Left ventricle myocardium inferior (tissue), 1 donor: Measurements from ENCODE around the gene SLC44A5. TPM values are rescaled to one million over a fixed set of nuclear protein-coding genes. Genes with fewer than 3 reads are reported as not detected.
"Not testable (repeated sequence)": the region's sequence is repeated elsewhere in the genome, so short reads cannot be mapped to it uniquely, and the experiment has no call there.

Experiments
- DNase-seq: peaks from one replicate; pipeline ENCODE4 v3.0.0-alpha.2; 2020
- H3K27ac ChIP-seq: fragments of 200-600 bp; replicated peaks from 2 replicates; pipeline ENCODE4 v1.8.0; 2021
- H3K27me3 ChIP-seq: fragments of 200-600 bp; 2 replicates; pipeline ENCODE4 v1.8.0; 2021; ENCODE audit warnings: low read depth
- H3K36me3 ChIP-seq: fragments of 200-600 bp; 2 replicates; pipeline ENCODE4 v1.8.0; 2021
- H3K4me1 ChIP-seq: fragments of 200-600 bp; 2 replicates; pipeline ENCODE4 v1.8.0; 2021
- H3K4me3 ChIP-seq: fragments of 200-600 bp; 2 replicates; pipeline ENCODE4 v1.8.0; 2021; ENCODE audit warnings: mild to moderate bottlenecking, moderate library complexity
- H3K9me3 ChIP-seq: fragments of 200-600 bp; replicated peaks from 2 replicates; pipeline ENCODE4 v1.8.0; 2021
- intact Hi-C: fragments of 100-400 bp; cut with micrococcal nuclease; formaldehyde crosslinking; loops from one replicate; pipeline ENCODE4 v1.11.0; 2022
- total RNA-seq: library from RNA; stranded (reverse); fragmentation: NEBNext Ultra II Directional; extraction: Animal tissue kit (Norgen Biotek cat#: 25700); gene quantifications from one replicate; pipeline ENCODE4 v1.2.1, GENCODE V29; 2021
- TF ChIP-seq, protein P1 (sequence below): fragments of 200-600 bp; IDR thresholded peaks from 2 replicates; pipeline ENCODE4 v1.8.0; 2021; ENCODE audit warnings: antibody characterized with exemption, mild to moderate bottlenecking, borderline replicate concordance
- donor health status: DM: no; HTN: yes; CAD: no; lungs with severe emphysema.

Gene SLC44A5
- total RNA-seq, 1 donor from 2014 or later = 0.58 TPM

DNA sequence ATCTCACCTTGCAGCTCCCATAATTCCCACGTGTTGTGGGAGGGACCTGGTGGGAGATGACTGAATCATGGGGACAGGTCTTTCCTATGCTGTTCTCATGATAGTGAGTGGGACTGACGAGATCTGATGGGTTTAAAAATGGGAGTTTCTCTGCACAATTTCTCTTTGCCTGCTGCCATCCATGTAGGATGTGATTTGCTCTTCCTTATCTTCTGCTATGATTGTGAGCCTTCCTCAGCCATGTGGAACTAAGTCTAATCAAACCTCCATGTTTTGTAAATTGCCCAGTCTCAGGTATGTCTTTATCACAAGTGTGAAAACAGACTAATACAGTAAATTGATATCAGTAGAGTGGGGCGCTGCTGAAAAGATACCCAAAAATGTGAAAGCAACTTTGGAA, 195.7 kb downstream of the SLC44A5 start:
- TF ChIP-seq, protein P1, sequence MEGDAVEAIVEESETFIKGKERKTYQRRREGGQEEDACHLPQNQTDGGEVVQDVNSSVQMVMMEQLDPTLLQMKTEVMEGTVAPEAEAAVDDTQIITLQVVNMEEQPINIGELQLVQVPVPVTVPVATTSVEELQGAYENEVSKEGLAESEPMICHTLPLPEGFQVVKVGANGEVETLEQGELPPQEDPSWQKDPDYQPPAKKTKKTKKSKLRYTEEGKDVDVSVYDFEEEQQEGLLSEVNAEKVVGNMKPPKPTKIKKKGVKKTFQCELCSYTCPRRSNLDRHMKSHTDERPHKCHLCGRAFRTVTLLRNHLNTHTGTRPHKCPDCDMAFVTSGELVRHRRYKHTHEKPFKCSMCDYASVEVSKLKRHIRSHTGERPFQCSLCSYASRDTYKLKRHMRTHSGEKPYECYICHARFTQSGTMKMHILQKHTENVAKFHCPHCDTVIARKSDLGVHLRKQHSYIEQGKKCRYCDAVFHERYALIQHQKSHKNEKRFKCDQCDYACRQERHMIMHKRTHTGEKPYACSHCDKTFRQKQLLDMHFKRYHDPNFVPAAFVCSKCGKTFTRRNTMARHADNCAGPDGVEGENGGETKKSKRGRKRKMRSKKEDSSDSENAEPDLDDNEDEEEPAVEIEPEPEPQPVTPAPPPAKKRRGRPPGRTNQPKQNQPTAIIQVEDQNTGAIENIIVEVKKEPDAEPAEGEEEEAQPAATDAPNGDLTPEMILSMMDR = no peak
- DNase-seq = no peak
- Histone ChIP-seq H3K27me3 (no peaks in the 10 kb centered on the region), H3K9me3 (peaks cover 17% of the 10 kb centered on the region), H3K27ac (no peak overlapping the region), H3K4me1 (no peaks in the 10 kb centered on the region), H3K36me3 (no peaks in the 10 kb centered on the region), H3K4me3 (no peak overlapping the region)
- intact Hi-C loops = no loop called here

GRCh38 chr1:75412616-75413015, 198.3 kb downstream of the SLC44A5 start:
- H3K36me3 ChIP-seq = no peaks in the 10 kb centered on the region
- intact Hi-C loops = no loop called here
- no peak for DNase-seq
- no peak overlapping the region for H3K4me3 ChIP-seq
- TF ChIP-seq, protein P1 = no peak
- no peaks in the 10 kb centered on the region for H3K27me3 ChIP-seq
- peaks cover 23% of the 10 kb centered on the region for H3K9me3 ChIP-seq
- no peak overlapping the region for H3K27ac ChIP-seq
- H3K4me1 ChIP-seq = no peaks in the 10 kb centered on the region

GRCh38 chr1:75404681-75405080, 206.2 kb downstream of the SLC44A5 start:
- H3K27ac ChIP-seq = not testable (repeated sequence)

DNA sequence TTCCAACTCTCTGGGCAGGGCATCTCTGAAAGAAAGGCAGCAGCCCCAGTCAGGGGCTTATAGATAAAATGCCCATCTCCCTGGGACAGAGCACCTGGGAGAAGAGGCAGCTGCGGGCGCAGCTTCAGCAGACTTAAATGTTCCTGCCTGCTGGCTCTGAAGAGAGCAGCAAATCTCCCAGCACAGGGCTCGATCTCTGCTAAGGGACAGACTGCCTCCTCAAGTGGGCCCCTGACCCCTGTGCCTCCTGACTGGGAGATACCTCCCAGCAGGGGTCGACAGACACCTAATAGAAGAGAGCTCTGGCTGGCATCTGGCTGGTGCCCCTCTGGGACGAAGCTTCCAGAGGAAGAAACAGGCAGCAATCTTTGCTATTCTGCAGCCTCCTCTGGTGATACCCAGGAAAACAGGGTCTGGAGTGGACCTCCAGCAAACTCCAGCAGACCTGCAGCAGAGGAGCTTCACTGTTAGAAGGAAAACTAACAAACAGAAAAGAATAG, 207.7 kb downstream of the SLC44A5 start:
- intact Hi-C loops, H3K27me3 ChIP-seq, H3K36me3 ChIP-seq, H3K27ac ChIP-seq, DNase-seq, H3K4me3 ChIP-seq, H3K4me1 ChIP-seq: not testable (repeated sequence)
- peaks cover 41% of the 10 kb centered on the region for H3K9me3 ChIP-seq

More at GRCh38 chr1:75404681-75405080, 206.2 kb downstream of the SLC44A5 start:
- DNase-seq, intact Hi-C loops, H3K4me1 ChIP-seq, H3K27me3 ChIP-seq, H3K36me3 ChIP-seq, H3K4me3 ChIP-seq: not testable (repeated sequence)
- H3K9me3 ChIP-seq = peaks cover 42% of the 10 kb centered on the region

GRCh38 chr1:75400716-75401115, 210.2 kb downstream of the SLC44A5 start:
- Histone ChIP-seq H3K9me3 (peaks cover 16% of the 10 kb centered on the region), H3K4me3 (no peak overlapping the region), H3K27me3 (no peaks in the 10 kb centered on the region), H3K27ac (no peak overlapping the region), H3K4me1 (no peaks in the 10 kb centered on the region), H3K36me3 (no peaks in the 10 kb centered on the region)
- TF ChIP-seq, protein P1 = no peak
- intact Hi-C loops = no loop called here
- DNase-seq = no peak

DNA sequence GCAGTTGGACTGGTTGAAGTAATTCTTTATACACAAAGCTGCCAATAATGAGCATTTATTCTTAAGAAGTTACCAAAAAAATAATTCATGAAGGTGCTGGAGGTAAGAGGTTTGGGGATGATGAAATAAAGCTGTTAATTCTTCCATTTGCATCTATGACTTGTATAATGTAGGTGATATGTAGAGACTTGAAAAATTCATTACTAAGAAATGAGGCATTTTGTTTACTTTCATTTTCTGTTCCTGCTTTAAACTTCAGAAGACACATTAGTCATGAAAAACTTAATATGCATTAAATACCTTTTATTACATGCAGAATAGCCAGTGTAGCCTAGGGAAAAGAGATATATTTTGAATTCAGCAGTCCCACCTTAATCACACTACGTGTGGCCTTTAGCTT, 214.2 kb downstream of the SLC44A5 start:
- TF ChIP-seq, protein P1 = no peak
- Histone ChIP-seq H3K4me3 (no peak overlapping the region), H3K4me1 (no peaks in the 10 kb centered on the region), H3K9me3 (peaks cover 9% of the 10 kb centered on the region), H3K27ac (no peak overlapping the region), H3K27me3 (no peaks in the 10 kb centered on the region), H3K36me3 (no peaks in the 10 kb centered on the region)
- intact Hi-C loops = no loop called here
- no peak for DNase-seq
